Islet precursor cell (in vitro differentiated cells): ENCODE measurements around the gene FAM13C.
"Not testable (repeated sequence)": the region's sequence is repeated elsewhere in the genome, so short reads cannot be mapped to it uniquely, and the experiment has no call there.

Experiments used
- DNase-seq: peaks from one replicate; pipeline ENCODE4 v3.0.0-alpha.2; 2018

Gene FAM13C

DNA sequence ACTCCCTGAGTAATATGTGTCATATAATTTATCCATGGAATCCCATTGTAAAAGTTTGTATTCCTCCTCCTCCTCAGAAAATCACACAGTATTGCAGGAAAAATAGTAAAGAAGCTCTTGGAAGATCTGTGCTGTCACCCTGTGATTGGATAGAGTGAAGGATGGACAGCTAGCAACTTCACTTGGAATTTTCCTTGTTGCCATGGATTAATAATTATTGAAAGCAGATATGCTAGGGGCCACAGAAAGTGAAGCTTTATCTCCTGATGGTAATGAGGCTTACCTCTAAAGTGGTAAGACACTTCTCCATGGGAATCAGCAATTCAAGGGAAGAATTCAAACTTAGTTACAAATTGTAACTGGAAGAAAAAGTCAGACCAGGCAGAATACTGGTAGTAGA lies 137.1 kb downstream of the FAM13C start:
- DNase-seq, result no peak

DNA sequence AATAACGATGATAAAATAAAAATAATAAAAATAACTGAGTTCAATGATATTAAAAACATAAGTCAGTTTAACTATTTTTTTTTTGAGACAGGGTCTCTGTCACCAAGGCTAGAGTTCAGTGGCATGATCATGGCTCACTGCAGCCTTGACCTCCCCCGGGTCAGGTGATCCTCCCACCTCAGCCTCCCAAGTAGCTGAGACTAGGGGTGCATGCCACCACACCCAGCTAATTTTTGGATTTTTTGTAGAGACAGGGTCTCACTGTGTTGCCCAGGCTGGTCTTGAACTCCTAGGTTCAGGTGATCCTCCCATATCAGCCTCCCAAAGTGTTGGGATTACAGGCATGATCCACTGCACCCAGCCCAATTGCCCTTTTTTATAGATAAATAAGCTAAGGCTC lies 138.8 kb downstream of the FAM13C start:
- not testable (repeated sequence) for DNase-seq

DNA sequence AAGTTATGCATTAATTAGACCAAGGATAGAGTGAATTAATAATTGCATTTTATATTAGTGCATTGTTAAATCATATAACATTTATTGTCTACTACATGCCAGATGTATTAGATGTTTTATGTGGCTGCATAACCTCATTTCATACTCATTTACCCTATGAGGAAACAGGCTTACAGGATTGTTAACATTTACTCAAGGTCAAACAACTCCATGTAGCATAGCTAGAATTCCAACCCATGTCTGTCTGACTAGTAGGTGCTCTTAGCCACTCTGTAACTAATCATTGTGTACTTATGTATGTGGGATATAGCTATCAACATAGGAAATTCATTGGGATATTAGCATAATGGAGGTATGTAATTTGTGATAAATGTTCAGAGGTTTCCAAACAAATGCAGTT lies 139.6 kb downstream of the FAM13C start:
- no peak for DNase-seq

DNA sequence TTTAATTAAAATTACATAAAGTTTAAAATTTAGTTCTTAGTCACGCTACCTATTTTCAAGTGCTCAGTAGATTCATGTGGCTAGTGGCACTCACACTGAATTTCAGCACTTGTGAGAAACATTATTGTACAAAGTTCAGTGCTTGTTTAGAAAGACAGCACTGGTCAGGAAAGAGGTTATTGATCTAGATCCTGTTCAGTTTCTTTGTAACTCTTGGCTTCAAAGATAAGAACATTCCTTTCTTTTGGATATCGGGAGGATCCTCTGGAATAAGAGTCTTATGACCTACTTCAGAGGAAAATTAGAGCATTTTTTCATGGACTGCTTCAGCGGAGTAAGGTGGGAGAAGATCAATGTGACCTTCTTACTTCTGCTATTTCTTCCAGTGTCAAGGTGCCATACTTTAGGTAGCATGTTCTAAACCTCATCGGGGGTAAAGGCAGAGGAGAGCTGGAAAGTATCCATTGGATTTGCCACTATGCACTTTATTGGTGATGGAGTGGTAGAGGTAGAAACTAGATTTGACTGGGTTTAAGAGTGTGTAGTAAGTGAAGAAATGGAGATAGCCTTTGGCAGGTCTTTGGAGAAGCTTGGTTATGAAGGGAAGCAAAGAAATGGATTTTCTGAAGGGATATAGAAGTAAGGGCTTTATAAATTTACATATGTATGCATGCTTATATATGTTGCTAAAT lies 146.0 kb downstream of the FAM13C start:
- no peak for DNase-seq

DNA sequence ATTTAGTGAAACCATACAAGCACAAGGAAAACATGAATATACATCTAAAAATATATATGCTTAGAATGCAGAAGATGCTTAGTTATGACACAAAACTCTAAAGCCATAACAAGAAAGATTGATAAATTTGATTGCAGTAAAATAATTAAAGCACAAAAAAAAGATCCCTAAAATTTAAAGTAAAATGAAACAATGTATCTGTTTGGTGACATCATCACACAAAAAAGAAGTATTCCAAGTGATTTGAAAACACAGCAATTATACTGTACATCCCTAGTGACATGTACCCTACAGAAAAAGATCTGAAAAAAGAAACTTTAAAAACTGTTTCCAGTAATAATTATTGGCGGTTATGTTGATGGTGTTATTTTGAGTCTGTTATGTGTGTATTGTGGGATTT lies 148.2 kb downstream of the FAM13C start:
- no peak for DNase-seq

DNA sequence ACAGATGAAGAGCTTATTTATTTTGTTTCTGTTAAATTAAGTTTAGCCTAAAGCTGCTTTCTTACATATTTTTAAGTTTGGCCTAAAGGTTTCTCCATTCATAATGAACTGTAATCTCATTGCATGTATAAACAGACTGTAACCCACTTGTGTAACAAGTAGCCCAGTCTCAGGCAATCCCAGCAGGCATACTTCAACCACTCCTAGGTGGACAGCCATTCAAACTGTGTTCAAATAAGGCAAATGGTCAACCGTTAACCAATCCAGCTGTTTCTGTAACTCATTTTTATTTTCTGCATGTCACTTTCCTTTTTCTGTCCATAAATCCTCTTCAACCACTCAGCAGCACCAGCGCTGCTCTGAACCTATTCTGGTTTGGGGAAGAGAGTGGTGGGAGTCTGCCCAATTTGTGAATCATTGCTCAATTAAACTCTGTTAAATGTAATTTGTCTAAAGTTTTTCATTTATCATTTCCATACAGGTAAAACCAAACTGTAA lies 150.0 kb downstream of the FAM13C start:
- no peak for DNase-seq

DNA sequence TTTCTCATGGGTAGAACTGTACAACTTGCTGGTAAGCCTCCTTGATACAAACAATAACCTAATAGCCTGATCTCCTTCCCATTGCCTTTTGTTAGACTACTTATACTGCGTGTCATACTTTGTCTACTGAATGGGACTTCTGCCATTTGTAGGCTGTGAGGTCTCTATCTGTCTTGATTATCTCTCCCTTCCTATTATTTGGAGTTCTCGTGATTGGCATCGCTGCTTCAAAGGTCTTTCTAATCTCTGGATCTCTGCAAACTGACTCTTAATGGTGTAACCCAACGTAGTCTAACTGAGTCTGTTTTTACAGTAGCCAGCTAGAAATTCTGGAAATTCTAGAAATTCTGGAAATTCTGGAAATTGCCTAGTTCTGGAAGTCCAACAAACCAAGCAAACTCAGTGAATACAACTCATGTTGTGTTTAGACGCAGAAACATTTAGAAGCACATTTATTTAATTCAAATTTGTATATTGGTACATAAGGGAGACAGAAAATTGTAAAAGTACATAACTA lies 156.1 kb downstream of the FAM13C start:
- DNase-seq, result peak; percentile 52
